ENCODE measurements around the gene EZH2.

DNA sequence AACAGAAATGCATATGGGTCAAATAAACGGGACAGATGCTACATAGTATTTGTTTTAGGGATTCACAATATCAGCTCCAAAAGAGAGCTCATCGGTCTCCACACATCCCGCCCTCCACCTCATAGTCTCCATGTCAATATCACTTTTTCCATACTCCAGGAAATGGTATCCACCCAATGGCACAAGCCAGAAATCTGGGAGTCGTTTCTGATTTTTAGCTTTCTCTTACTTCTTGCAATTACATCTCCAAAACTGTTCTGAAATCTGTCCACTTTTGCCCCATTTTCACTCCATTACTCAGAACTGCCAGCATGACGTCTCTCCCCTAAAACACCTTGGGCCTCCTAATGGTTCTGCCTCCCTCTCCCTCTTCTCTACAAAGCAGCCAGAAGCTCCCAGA lies 47.4 kb upstream of the EZH2 start:
- TF ChIP-seq, protein P1, sequence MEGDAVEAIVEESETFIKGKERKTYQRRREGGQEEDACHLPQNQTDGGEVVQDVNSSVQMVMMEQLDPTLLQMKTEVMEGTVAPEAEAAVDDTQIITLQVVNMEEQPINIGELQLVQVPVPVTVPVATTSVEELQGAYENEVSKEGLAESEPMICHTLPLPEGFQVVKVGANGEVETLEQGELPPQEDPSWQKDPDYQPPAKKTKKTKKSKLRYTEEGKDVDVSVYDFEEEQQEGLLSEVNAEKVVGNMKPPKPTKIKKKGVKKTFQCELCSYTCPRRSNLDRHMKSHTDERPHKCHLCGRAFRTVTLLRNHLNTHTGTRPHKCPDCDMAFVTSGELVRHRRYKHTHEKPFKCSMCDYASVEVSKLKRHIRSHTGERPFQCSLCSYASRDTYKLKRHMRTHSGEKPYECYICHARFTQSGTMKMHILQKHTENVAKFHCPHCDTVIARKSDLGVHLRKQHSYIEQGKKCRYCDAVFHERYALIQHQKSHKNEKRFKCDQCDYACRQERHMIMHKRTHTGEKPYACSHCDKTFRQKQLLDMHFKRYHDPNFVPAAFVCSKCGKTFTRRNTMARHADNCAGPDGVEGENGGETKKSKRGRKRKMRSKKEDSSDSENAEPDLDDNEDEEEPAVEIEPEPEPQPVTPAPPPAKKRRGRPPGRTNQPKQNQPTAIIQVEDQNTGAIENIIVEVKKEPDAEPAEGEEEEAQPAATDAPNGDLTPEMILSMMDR (IDR thresholded peaks at IDR 0.05): no peak
- no peak for TF ChIP-seq POLR2AphosphoS5 (IDR thresholded peaks at IDR 0.05)
